ENCODE results near the gene SDR42E2. TPM values are rescaled to one million over a fixed set of nuclear protein-coding genes. Genes with fewer than 3 reads are reported as not detected.
"Not testable (repeated sequence)": the region's sequence is repeated elsewhere in the genome, so short reads cannot be mapped to it uniquely, and the experiment has no call there.

The SDR42E2 gene
- total RNA-seq, 1 experiment from 2014 or later = not detected

DNA sequence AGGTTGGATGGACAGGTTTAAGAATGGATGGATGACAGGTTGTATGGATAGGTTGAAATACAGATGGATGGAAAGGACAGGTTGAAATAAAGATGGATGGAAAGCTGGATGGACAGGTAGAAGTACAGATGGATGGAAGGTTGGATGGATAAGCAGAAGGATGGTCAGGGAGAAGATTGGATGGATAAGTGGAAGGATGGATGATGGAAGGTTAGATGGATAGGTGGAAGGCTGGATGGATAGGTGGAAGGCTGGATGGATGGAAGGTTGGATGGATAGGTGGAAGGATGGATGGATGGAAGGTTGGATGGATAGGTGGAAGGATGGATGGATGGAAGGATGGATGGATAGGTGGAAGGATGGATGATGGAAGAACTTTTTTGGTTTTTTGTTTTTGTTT is 905 bp upstream of the SDR42E2 start:
- no peak for DNase-seq (ENCODE audit: low spot score)

DNA sequence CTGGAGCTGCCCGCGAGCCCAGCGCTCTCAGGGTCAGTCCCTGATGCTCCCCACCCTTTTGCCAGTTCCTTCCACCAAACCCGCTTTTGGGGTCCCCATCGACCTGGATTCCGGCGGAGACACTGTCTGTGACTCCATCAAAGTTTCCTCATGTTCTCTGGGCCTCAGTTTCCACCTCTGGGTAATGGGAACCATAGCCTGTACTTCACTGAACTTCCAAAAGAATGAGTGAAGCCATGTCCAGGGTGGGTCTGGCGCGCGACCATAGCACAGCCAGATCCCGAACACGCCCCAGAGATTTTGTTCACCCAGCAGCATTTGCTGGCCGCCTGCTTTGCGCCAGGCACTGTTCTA is 327 bp downstream of the SDR42E2 start:
- no peak for DNase-seq (ENCODE audit: low spot score)

DNA sequence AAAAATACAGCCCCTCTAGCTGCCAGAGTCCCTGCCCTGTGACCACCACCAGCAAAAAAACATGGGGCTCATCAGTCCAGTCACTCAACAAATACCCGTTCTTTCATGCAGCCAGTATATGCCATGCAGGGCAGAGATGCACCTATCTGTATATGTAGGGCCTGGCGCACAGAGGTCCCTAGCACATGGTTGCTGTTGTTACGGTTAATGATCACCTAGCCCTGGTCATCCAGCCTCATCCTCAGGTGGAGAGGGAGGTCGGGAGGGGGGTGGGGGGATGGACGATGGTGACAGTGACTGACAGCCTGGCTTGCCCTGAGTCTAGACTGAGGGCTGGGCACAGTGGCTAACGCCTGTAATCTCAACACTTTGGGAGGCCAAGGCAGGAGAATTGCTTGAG is 1.5 kb downstream of the SDR42E2 start:
- no peak for DNase-seq (ENCODE audit: low spot score)

DNA sequence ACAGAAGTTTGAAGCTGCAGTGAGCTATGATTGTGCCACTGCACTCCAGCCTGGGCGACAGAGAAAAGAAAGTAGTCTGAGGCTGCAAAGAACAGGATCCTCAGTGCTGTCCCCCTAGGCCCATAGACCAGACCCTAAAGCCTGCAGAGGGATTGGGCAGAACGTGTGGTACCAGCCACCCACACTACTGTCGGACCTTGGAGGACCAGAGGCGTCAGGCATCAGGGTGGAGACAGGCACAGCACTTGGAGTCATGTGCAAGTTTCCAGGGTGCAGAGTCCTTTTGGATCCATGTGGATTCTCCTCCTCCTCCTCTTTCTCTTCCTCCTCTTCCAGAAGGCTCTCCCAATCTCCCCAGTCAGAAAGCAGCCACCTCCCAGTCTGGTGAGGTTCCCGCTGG is 2.2 kb downstream of the SDR42E2 start:
- no peak for DNase-seq (ENCODE audit: low spot score)

DNA sequence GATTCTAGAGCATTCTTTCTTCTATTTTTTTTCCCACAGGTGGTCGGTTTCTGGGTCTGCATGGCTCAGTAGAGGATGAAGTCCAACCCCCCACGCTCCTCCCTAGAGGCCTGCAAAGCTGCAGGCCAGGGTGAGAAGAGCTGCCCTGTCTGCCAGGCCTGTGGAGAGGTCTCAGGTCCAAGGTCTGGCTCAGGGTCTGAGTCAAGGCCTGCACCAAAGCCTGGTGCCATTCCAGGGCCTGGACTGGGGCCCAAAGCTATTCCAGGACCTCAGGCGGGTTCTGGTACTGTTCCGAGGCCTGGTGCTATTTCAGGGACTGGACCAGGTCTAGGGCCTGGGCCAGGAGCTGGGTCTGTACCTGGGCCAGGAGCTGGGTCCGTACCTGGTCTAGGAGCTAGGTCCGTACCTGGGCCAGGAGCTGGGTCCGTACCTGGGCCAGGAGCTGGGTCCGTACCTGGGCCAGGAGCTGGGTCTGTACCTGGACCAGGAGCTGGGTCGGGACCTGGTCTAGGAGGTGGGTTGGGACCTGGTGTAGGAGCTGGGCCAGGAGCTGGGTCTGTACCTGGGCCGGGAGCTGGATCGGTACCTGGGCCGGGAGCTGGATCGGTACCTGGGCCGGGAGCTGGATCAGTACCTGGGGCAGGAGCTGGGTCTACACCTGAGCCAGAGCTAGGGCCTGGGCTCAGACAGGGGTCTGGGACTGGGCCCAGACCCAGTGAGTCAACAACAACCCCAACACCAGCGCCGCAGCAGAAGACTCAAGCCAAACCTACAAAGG is 3.4 kb downstream of the SDR42E2 start:
- DNase-seq (ENCODE audit: low spot score) = no peak

DNA sequence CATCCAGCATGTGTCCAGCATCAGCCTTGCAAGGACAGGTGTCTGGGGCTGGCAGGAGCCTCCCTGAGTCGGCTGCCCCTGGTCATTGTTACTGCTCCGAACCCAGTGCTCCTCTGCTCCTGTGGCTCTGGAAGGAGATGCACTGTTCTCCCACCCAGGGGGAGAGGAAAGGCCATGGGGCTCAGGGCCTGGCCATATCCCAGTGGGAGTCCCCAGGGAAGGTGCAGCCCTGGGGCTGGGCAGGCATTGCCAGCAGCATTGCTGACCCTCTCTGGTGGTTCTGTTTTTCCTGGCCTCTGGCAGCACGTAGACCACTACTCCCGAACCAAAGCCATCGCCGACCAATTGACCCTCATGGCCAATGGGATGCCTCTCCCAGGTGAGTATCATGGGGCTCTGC is 9.6 kb downstream of the SDR42E2 start:
- no peak for DNase-seq (ENCODE audit: low spot score)

DNA sequence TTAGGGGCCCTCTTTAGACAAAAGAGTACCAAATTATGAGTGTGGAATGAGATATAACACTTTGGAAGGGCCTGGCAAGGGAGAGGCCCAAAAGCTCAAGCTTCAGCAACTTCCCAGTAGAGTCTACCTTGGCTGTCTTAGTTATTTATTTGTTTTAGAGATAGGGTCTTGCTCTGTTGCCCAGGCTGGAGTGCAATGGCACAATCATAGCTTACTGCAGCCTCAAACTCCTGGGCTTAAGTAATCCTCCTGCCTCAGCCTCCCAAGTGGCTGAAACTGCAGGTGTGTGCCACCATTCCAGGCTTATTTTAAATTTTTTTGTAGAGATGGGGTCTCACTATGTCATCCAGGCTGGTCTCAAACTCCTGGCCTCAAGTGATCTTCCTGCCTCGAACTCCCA is 10.3 kb downstream of the SDR42E2 start:
- not testable (repeated sequence) for DNase-seq (ENCODE audit: low spot score)

DNA sequence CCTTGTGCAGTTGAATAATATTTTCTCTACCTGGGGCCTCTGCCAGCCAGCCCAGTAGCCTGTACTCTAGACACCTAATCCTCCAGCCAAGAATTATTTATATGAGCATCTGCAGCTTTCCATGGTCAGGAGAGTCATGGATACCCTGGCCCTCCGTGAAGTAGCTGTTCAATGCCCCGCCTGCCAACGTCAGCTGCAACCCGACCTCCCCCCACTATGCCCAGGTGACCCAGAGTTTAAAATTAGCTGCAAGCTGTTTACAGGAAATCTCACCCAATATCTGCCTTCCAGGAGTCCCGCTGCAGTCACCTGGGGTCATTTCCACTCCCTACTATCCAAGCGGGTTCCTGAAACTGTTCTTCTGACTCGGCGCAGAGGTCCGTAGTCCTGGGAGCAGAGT is 12.3 kb downstream of the SDR42E2 start:
- no peak for DNase-seq (ENCODE audit: low spot score)

DNA sequence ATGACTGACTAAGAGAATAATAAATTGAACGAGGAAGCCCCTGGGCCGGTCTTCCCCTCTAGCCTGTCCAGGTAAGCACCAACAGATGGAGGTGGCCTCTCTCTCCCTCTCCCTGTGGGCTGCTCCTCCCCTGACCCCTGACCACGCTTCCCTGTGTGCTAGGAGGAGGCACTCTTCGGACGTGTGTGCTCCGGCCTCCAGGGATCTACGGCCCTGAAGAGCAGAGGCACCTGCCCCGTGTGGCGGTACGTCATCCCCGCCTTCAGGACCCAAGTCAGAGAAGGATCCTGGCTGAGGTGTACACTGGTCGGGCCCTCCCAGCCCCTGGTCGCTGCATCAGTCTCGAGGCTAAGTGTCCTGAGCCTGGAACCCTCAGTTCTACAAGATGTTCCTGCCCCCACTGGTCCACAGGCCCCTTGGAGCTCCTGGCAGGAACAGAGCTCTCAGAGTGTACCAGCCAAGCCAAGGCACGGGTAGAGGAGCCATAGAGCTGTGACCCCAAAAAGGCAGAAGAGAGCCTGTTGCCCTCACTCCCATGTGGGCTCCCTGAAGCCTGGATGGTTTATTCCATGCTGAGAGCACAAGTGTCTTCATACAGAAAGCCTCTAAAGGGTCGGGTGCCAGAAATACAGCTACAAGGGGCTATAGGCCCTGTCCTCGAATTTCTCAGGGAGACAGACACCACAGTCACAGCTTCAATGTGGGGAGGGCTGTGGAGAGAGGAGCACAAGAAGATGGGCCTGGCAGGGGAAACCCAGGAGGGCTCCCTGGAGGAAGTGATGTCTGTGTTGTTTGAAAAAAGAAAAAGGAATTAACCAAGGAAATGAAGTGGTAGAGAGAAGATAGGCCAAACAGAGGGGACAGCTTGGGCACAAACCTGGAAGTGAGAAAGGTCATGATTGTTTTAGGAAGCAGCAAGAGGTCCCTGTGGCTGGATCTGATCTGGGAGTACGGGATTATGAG is 15.9 kb downstream of the SDR42E2 start:
- DNase-seq (ENCODE audit: low spot score) = no peak

DNA sequence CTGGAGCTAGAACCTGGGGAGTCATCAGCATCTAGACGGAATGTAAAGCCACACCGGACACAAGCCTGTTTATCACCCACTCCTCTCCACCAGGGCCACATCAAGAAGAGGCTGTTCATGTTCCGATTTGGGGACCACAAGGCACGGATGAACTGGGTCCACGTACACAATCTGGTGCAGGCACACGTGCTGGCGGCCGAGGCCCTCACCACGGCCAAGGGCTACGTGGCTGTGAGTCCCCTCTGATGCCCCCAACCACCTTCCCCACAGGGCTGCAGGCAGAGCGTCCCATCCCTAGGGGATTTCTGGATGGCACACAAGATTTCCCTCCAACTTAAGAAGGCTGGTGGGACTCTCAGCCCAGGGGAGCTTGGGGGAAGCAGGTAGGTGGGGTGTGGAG is 19.1 kb downstream of the SDR42E2 start:
- no peak for DNase-seq (ENCODE audit: low spot score)

DNA sequence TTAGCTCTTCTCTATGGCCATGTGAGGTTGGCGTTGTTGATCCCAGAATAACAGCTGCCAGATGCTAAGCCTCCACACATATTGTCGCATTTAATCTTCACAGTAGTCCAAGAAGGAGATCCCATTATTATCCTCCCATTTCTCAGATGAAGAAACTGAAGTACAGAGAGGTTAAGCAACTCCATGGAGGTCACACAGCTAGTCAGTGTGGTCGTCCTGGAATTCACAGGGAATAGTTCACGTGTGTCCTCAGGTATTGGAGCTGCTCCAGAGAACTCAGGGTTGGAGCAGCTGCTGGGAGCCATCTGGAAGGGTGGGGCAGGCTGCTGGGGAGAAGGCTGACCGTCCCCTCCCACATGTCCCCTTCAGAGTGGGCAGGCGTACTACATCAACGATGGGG is 19.5 kb downstream of the SDR42E2 start:
- no peak for DNase-seq (ENCODE audit: low spot score)

DNA sequence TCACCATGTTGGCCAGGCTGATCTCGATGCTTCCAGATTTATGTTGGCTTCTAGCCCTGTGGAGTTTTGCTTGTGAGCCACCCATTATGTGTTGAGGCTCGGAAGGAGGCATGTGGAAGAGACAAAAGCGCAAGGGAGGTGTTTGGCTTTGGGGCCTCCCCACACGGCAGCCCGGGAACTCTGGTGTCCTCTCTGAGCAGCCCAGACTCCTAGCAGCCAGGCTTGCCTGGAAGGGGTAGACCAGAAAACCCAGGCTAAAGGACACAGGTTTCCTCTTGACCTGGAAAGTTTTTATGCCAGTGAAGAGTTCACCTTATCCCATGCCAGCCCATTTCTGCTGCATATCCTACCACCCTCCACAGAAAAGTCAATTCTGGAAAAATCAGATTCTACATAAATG is 21.0 kb downstream of the SDR42E2 start:
- DNase-seq (ENCODE audit: low spot score) = no peak

DNA sequence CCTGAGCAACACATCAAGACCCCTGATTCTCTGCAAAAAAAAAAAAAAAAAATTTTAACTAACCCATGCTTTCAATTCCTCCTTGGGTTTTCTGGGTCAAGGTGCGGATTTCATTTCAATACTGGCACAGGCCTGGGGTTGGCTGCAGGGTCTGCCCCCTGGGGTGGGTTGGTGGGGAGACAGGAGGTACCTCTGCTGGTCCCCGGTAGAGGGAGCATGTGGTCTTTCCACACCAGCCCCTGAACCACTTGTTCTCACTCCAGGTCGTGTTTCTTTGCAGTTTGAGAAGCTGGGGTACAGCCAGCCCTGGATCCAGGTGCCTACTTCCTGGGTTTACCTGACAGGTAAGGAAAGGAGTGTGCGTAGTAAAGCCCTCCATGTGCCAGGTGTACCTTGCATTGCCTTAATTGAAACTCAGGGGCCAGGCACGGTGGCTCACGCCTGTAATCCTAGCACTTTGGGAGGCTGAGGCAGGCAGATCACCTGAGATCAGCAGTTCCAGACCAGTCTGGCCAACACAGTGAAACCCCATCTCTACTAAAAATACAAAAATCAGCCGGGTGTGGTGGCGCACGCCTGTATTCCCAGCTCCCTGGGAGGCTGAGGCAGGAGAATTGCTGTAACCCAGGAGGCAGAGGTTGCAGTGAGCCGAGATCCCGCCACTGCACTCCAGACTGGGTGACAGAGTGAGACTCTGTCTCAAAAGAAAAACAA is 21.8 kb downstream of the SDR42E2 start:
- DNase-seq (ENCODE audit: low spot score) = no peak

DNA sequence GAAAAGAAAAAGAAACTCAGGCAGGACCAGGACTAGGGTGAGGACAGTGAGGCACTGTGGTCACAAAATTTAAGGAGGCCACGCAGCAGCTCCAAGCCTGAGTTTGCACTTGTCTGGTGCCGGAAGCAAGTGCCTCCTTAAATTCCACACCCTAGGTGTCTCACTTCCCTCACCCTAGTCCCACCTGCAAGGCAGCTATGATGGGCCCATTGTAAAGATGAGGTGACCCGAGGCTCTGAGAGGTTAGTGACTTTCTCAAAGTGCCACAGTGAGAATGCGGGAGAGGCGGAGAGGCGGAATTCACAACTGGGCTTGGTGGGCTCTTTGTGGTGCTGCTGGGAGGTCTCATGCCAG is 22.3 kb downstream of the SDR42E2 start:
- DNase-seq (ENCODE audit: low spot score) = no peak

DNA sequence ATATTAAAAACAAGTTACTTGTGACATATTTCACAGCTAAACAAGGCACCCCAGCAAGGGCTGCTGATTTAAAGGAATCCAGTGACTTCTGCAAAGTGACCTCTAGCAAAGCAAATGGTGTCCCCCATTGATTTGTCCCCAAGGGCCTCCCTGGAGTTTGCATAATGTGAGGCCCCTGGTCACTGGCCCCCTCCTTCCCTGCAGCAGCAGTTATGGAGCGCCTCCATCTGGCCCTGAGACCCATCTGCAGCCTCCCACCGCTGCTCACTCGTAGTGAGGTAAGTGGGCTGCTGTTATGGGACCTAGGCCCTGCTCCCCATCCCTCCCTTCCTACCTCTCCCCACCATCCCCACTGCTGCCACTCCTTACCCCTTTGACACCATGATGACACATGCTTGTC is 24.2 kb downstream of the SDR42E2 start:
- no peak for DNase-seq (ENCODE audit: low spot score)

DNA sequence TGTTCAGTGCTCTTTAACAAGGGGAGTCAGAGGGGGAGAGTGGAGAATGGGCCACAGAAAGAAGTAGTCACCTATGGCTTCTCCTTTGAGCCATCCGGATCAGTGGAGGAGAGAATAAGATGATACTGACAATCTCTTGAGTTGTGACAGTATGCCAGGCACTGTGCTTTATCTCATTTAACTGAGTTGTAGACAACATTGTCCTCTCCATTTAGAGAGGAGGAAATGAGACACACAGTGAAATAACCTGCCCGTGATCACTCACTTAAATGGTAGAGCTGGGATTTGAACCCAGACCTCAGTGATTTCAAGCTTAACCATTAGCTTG is 25.9 kb downstream of the SDR42E2 start:
- no peak for DNase-seq (ENCODE audit: low spot score)

DNA sequence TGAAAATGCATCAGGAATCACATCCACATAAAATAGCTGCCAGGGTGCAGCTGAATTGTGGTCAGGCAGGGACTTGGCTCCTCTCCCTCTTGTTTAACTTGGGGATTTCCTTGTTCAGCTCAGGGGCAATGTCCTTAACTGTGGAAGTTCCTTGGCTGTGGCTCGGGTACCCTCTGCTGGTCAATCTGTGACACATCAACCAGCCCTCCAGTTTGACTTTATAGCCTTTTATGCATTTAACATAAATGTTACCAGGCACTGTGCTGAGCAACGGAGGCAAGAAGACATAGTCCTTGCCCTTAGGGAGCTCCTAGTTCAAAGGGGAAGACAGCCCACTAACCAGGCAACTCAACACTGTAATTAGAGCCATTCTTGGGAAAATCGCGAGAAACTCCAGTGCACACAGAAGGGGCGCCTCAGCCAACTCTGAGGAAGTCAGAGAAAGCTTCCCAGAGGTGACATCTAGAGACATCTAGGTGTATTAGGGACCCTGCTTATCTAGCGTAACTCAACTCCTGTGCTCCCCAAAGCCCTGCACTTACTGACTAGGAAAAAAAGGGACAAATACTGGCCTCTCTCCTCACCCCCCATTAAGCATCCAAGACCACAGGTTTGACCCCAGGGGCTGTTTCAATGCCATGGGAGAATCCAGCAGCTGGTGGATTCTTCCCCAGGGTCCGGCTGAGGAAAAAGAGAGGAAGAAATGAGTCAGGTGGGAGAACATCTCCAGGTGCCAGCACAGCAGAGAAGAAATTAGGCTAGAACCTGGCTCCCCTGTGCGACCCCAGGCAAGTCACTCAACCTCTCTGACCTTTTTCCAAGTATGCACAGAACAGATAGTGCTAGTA is 26.5 kb downstream of the SDR42E2 start:
- DNase-seq (ENCODE audit: low spot score) = peak; percentile 96

DNA sequence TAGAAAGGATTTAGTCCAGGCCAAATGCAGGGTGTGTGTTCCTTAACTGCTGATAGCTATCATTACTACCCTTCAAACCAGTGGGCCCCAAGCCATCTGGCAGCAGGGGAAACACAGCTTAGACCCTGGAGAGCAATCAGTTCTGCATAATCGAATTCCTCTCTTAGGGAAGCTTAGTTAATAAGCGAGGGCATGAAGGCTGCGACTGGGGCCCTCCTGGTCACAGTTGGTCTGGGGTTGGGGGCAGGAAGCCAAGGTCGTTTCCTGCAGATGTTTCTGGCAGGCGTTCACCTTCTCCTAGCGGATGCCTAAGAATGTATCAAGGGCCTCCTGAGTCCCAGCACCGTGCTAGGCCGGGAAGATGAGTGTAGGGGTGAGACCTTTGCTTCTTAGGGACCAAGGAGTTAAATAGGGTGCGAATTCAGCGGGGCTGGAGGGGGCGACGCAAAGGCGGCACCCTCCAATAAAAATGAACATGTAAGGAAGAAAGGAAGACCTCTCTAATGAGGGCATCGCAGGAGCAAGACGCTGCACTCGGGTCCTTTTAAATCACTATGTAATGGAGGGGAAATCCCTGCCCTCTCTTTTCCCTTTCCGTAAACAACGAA is 27.3 kb downstream of the SDR42E2 start:
- no peak for DNase-seq (ENCODE audit: low spot score)

DNA sequence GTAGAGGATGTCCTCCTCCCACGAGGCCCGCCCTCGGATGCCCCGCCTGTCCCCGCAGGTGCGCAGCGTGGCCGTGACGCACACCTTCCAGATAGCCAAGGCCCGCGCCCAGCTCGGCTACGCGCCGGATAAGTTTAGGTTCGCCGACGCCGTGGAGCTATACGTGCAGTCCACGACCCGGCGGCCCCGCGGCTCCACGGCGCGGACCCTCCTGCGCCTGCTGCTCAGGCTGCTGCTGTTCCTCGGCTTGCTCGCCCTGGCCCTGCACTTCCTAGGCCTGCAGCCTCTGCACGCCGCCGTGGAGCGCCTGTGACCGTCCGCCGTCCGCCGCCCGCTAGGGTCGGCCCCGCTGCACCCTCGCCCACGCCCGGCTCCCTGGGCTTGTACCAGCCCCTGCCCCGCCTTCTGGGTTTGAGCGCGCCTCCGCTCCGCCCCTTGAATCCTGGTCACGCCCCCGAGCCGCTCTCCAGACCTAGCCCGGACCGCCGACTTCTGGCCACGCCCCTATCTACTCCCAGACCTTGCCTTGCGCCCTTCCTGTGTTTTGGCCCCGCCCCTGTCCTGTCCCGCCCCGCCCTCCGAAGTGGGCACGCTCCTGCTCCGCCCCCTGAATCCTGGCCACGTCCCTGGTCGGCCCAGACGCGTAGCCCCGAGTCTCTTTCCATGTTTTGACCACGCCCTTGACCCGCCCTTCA is 27.9 kb downstream of the SDR42E2 start:
- peak; percentile 97 for DNase-seq (ENCODE audit: low spot score)

DNA sequence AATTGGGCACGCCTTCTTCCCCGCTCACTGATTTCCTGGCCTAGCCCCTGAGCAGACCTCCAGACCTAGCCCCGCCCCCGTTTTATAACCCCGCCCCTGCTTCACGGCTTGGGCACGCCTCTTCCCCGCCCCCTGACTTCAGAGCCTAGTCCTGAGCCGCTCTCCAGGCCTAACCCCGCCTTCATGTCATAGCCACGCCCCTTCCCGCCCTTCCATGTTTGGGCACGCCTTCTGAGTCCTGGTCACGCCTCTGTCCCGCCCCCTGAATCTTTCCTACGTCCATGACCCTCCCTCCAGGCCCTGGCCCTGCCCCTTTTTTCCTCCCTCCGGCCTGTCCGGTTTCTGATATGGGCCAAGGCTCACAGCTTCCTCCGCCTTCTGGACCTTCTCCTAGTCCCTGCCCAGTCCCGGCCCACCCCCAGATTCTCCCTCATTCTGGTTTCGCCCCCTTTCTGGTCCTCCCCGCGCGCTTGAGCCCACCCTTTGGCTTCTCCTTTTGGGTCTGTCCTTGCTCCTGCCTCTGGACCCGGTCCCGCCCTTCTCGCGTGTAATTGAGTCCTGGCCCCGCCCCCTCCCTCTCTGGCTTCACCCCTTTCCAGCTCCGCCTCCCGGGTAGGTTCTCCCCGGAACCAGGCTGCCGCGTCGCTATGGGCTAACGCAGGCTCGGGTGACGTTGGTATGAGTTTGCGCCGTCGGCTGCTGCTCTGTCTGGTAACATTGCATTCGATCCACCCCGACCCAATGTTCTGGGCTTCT is 28.6 kb downstream of the SDR42E2 start:
- peak; percentile 96 for DNase-seq (ENCODE audit: low spot score)

All from A172 (cell line).